NT2/D1 (cell line): ENCODE data around the gene RAB20.

Experiments
- DNase-seq: peaks from one replicate; pipeline ENCODE4 v3.0.0-alpha.2; 2011; ENCODE audit warnings: low read depth, low spot score
- H3K27me3 ChIP-seq: 2 replicates; pipeline ENCODE4 v1.6.0; 2011; ENCODE audit warnings: mild to moderate bottlenecking; ENCODE audit not compliant: insufficient read length, insufficient read depth
- H3K36me3 ChIP-seq: 2 replicates; pipeline ENCODE4 v1.6.1; 2011; ENCODE audit warnings: mild to moderate bottlenecking, low read length, mixed read lengths; ENCODE audit not compliant: insufficient read depth, insufficient read length
- H3K4me1 ChIP-seq: 2 replicates; pipeline ENCODE4 v1.5.1; 2011; ENCODE audit not compliant: insufficient read depth, insufficient read length
- H3K4me3 ChIP-seq: 2 replicates; pipeline ENCODE4 v1.5.1; 2011; ENCODE audit warnings: low read depth; ENCODE audit not compliant: insufficient read length
- H3K9ac ChIP-seq: 2 replicates; pipeline ENCODE4 v1.6.0; 2011; ENCODE audit warnings: low read depth; ENCODE audit not compliant: insufficient read length
- H3K9me3 ChIP-seq: 2 replicates; pipeline ENCODE4 v1.5.1; 2011; ENCODE audit warnings: mild to moderate bottlenecking, low read length; ENCODE audit not compliant: insufficient read depth
- SUZ12 ChIP-seq: IDR thresholded peaks from 2 replicates; pipeline ENCODE4 v1.6.1; 2011; ENCODE audit not compliant: insufficient read length, insufficient read depth; ENCODE audit errors: extremely low read depth
- YY1 ChIP-seq: IDR thresholded peaks from 2 replicates; pipeline ENCODE4 v1.6.1; 2011; ENCODE audit not compliant: insufficient read length, insufficient read depth
- ZNF274 ChIP-seq: IDR thresholded peaks from 2 replicates; pipeline ENCODE4 v1.6.1; 2011; ENCODE audit warnings: mild to moderate bottlenecking, low read depth, low read length

The RAB20 gene

DNA sequence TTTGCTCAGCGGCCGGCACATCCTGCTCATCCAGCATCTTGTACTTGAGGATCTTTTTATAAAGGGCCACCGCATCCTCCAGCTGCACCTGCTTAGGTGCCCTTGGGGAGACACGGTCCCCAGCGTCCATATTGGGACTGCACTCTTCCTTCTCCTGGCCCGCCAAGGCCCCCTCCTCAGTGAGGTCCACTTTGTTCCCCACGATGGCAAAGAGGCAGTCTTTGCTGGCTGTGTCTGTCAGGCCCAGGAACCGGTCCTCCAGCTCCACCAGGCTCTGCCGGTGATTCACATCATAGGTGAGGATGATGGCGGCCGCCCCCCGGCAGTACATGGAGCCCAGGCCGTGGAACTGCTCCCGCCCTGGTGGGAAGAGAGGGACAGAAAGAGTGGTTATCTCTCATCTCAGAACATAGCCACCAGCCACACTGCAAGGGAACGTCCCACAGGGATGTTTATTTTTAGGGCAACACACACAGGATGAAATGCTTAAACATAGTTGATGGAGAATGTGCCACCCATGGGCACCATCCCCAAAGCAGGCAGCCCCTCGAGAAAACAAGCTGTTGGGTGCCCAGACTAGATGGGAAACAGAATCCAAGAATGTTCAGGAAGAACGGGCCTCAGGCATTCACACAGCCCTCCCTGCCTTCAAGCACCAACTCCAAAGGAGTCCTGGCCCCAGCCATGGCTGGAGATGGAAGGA lies 37.5 kb downstream of the RAB20 start:
- TF ChIP-seq ZNF274 (no peak), SUZ12 (no peak), YY1 (no peak)
- Histone ChIP-seq H3K27me3 (no peaks in the 10 kb centered on the region), H3K36me3 (peaks cover 35% of the 10 kb centered on the region), H3K9ac (no peak overlapping the region), H3K4me1 (peaks cover 3% of the 10 kb centered on the region), H3K4me3 (no peak overlapping the region), H3K9me3 (0 out of 2 replicates have a peak, but pooled peaks cover 2% of the 10 kb centered on the region)
- DNase-seq, result no peak

DNA sequence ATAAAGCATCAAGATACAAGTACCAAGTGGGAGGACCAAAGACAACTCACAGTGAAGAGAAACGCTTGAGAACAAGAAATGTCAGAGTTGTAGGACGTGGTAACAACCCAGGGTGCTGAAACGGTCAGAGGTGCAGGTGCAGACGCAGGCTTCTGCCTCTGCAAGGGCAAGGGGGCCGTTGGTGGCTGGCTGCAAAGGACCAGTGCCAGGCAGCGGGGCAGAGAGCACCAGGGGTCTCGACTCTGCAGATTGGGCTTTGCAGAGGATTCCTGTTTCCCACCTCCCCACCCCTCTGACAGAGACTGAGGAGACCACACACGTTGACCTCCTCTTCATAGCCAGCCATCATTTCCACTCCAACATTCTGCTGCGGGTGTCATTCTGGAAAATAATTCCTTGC lies 38.3 kb downstream of the RAB20 start:
- TF ChIP-seq SUZ12, result no peak
- peaks cover 38% of the 10 kb centered on the region for H3K36me3 ChIP-seq
- DNase-seq, result no peak
- H3K4me1 ChIP-seq, result peaks cover 3% of the 10 kb centered on the region
- no peak overlapping the region for H3K9ac ChIP-seq
- no peaks in the 10 kb centered on the region for H3K27me3 ChIP-seq
- no peak overlapping the region for H3K4me3 ChIP-seq
- H3K9me3 ChIP-seq, result no peaks in the 10 kb centered on the region

DNA sequence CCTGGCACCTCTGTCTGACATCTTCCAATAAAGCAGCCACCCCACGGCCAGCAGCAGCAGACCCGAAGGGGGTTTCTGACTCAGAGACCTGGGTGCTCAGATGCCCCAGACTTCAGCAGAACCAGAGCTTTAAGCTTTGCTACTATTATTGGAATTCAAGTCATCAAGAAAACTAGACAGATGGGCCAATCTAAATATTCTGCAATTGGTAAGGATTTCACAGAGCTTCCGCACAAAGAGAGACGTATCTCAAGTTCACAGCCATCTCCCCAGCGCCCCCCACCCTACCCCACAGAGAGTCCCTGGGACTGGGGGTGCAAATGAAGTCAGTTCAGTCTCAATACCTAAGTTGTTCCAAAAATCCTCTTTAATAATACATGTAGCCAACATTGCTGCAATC lies 38.8 kb downstream of the RAB20 start:
- Histone ChIP-seq H3K27me3 (no peaks in the 10 kb centered on the region), H3K9ac (no peak overlapping the region), H3K9me3 (no peaks in the 10 kb centered on the region), H3K4me3 (no peak overlapping the region), H3K4me1 (peaks cover 5% of the 10 kb centered on the region), H3K36me3 (peaks cover 38% of the 10 kb centered on the region)
- no peak for DNase-seq
- TF ChIP-seq ZNF274 (no peak), SUZ12 (no peak), YY1 (no peak)

DNA sequence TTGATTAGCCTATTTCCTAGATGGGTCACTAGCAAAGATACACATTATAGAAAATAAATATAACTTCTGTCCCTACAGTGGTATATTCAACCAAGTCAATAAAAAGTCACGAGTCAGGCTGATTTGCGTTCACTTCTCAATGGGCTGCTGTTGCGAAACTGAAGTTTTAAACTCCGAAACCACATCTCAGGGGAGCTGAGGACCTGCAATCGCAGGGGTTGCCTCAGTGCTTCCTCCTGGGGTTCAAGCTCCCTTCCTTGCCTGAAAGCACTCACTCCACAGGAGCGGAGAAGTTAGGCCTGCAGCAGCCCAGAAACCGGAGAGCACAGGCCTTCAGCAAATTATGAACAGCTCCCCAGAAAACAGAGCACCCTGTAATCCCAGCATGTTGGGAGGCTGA lies 39.6 kb downstream of the RAB20 start:
- H3K36me3 ChIP-seq, result peaks cover 36% of the 10 kb centered on the region
- H3K9me3 ChIP-seq, result no peaks in the 10 kb centered on the region
- no peak for TF ChIP-seq SUZ12
- TF ChIP-seq ZNF274, result no peak

DNA sequence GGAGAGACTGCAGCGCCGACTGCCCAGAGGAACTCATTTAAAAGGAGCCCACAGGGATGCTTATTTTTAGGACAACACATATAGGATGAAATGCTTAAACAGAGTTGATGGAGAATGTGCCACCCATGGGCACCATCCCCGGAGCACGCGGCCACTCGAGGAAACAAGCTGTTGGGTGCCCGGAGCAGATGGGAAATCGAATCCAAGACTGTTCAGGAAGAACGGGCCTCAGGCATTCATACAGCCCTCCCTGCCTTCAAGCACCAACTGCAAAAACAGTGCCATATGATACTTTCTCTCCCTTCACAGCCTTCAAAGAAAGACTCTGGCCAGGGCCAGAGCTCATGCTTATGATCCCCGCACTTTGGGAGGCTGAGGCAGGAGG lies 40.2 kb downstream of the RAB20 start:
- peaks cover 34% of the 10 kb centered on the region for H3K36me3 ChIP-seq

More for the DNA sequence above, 39.6 kb downstream of the RAB20 start:
- Histone ChIP-seq H3K4me3 (no peak overlapping the region), H3K9ac (no peak overlapping the region), H3K27me3 (no peaks in the 10 kb centered on the region), H3K4me1 (peaks cover 5% of the 10 kb centered on the region)
- DNase-seq, result no peak

DNA sequence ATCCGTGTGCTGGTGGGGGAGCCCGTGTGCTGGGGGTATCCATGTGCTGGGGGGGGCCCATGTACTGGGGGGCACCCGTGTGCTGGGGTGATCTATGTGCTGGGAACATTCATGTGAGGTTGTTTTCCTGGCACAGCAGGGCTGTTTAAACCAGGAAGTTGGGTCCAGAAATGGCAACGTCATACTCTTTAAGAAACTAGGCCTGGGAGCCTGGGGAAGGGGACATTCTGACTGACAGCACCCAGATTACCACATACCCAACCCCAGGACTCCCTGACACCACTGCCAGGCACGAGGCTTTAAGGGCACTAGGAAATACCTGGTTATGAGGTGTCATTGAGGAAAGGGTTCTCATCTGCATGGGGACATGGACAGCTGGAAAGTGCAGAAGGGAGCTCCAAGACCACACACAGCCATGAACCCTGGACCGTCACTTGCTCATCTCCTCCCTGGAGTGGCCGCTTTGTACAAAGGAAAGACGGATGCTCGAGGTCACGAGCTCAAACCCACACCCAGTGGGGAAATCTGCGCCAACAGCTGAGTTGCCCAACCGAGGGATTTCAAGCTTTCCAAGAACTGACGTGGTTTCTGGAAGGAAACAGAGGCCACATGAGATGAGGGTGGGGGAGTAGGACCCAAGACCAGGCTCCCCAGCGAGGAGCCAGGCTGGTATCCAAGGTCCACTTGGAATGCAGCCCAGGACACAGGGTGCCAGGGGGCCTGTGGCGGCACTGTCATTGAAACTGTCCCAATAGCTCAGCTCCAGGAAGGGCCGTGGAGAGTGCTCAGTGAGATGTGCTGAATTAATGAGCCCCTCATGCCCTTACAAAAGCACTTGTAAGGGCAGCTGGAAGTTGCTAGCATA lies 40.9 kb downstream of the RAB20 start:
- no peak for DNase-seq
- H3K9ac ChIP-seq, result no peak overlapping the region
- peaks cover 4% of the 10 kb centered on the region for H3K4me1 ChIP-seq

More for the DNA sequence above, 40.2 kb downstream of the RAB20 start:
- H3K9ac ChIP-seq, result no peak overlapping the region
- H3K4me3 ChIP-seq, result no peak overlapping the region
- H3K9me3 ChIP-seq, result no peaks in the 10 kb centered on the region
- TF ChIP-seq ZNF274, result no peak
- TF ChIP-seq SUZ12, result no peak
- no peak for TF ChIP-seq YY1
- no peaks in the 10 kb centered on the region for H3K27me3 ChIP-seq
- no peak for DNase-seq
- H3K4me1 ChIP-seq, result peaks cover 5% of the 10 kb centered on the region

DNA sequence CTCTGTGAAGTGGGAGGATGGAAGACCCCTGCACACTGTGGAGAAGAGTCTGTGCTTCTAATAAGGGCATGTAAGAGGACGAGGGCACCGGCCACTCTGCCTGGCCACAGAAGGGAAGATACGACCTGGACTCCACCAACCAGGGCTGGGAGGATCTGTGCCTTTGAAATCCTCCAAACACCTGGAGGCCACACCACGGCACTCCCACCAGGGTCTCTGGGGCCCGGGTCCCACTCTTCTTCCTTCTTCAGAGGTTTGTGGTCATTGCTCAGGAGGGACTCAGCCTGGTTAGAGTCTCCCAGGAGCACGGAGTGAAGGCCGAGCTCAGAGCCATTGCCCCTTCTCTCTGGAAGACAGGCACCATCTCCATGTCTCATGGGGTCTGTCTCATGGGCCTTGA lies 42.0 kb downstream of the RAB20 start:
- Histone ChIP-seq H3K9me3 (no peaks in the 10 kb centered on the region), H3K9ac (no peak overlapping the region), H3K36me3 (peaks cover 43% of the 10 kb centered on the region), H3K4me3 (no peak overlapping the region), H3K27me3 (no peaks in the 10 kb centered on the region), H3K4me1 (peaks cover 2% of the 10 kb centered on the region)
- no peak for DNase-seq
- TF ChIP-seq YY1 (no peak), ZNF274 (no peak), SUZ12 (no peak)

More for the DNA sequence above, 40.9 kb downstream of the RAB20 start:
- no peak overlapping the region for H3K4me3 ChIP-seq
- peaks cover 34% of the 10 kb centered on the region for H3K36me3 ChIP-seq
- H3K9me3 ChIP-seq, result no peaks in the 10 kb centered on the region
- H3K27me3 ChIP-seq, result no peaks in the 10 kb centered on the region
- TF ChIP-seq SUZ12, result no peak
- no peak for TF ChIP-seq YY1
- no peak for TF ChIP-seq ZNF274
